CD8-positive, alpha-beta memory T cell (primary cell): ENCODE data around the gene PNCK. TPM values are rescaled to one million over a fixed set of nuclear protein-coding genes. Genes with fewer than 3 reads are reported as not detected.
A peak's percentile ranks its signal among the peaks of the same experiment; 100 is the strongest.
"Not testable (repeated sequence)": the region's sequence is repeated elsewhere in the genome, so short reads cannot be mapped to it uniquely, and the experiment has no call there.

Source experiments
- CTCF ChIA-PET: fragments of 350-600 bp; sonication (Branson Sonifier 250); formaldehyde crosslinking; loops from one replicate; lab custom pipeline; 2021; ENCODE audit warnings: antibody characterized with exemption; lab: Charles Lee
- POLR2A ChIA-PET: fragments of 350-600 bp; sonication (Branson Sonifier 250); formaldehyde crosslinking; loops from one replicate; lab custom pipeline; 2021; ENCODE audit warnings: antibody characterized with exemption; lab: Charles Lee
- DNase-seq, 5 donors: peaks; one replicate each; pipeline versions ENCODE4 v3.0.0 to v3.0.0-alpha.2; 2020 to 2022; ENCODE audit warnings: mixed read lengths in 1 of 5
- H3K27ac ChIP-seq: one replicate; pipeline ENCODE4 v1.7.0; 2013; ENCODE audit warnings: low read depth, mild to moderate bottlenecking, low read length, moderate library complexity
- H3K27me3 ChIP-seq: 2 replicates; pipeline ENCODE4 v1.7.0; 2013; ENCODE audit warnings: low read length, mild to moderate bottlenecking; ENCODE audit not compliant: insufficient read depth, poor library complexity, severe bottlenecking
- H3K36me3 ChIP-seq: 2 replicates; pipeline ENCODE4 v1.7.0; 2013; ENCODE audit warnings: mild to moderate bottlenecking, low read length, moderate library complexity; ENCODE audit not compliant: insufficient read depth
- H3K4me1 ChIP-seq: 2 replicates; pipeline ENCODE4 v1.7.0; 2013; ENCODE audit warnings: mild to moderate bottlenecking, low read length, moderate library complexity; ENCODE audit not compliant: insufficient read depth
- H3K4me3 ChIP-seq: 2 replicates; pipeline ENCODE4 v1.7.0; 2013; ENCODE audit warnings: mild to moderate bottlenecking, low read length
- H3K9me3 ChIP-seq: 2 replicates; pipeline ENCODE4 v1.7.0; 2013; ENCODE audit warnings: mild to moderate bottlenecking, low read length
- H3K27ac Mint-ChIP-seq, 8 donors: one replicate each; pipeline ENCODE4 v1.8.0; 2020 to 2021; ENCODE audit warnings: mixed read lengths in 8 of 8, mild to moderate bottlenecking in 6 of 8, inconsistent platforms in 3 of 8, moderate library complexity in 3 of 8
- H3K27me3 Mint-ChIP-seq, 2 donors: one replicate each; pipeline ENCODE4 v1.8.0; 2020 to 2021; ENCODE audit warnings: mixed read lengths in 2 of 2, mild to moderate bottlenecking in 1 of 2, moderate library complexity in 1 of 2
- H3K36me3 Mint-ChIP-seq, 3 donors: one replicate each; pipeline ENCODE4 v1.8.0; 2020 to 2021; ENCODE audit warnings: mixed read lengths in 3 of 3, inconsistent platforms in 1 of 3, mild to moderate bottlenecking in 1 of 3
- H3K4me1 Mint-ChIP-seq, 3 donors: one replicate each; pipeline ENCODE4 v1.8.0; 2020 to 2021; ENCODE audit warnings: mixed read lengths in 3 of 3, inconsistent platforms in 1 of 3, mild to moderate bottlenecking in 1 of 3
- H3K4me3 Mint-ChIP-seq, 7 donors: one replicate each; pipeline ENCODE4 v1.8.0; 2020 to 2021; ENCODE audit warnings: mixed read lengths in 7 of 7, mild to moderate bottlenecking in 6 of 7, moderate library complexity in 4 of 7, inconsistent platforms in 2 of 7
- H3K9me3 Mint-ChIP-seq, 5 donors: one replicate each; pipeline ENCODE4 v1.8.0; 2020 to 2022; ENCODE audit warnings: mixed read lengths in 5 of 5, mild to moderate bottlenecking in 3 of 5, moderate library complexity in 2 of 5, inconsistent platforms in 1 of 5
- polyA plus RNA-seq: library from polyadenylated mRNA; unstranded; fragments of 300-500 nt; fragmentation: Illumina TruSeq; gene quantifications from one replicate; pipeline ENCODE4 v1.2.3, GENCODE V29; 2021
- total RNA-seq, 2 experiments: library from RNA; stranded (reverse); gene quantifications; one replicate each; pipeline ENCODE4 v1.2.3, GENCODE V29; 2021

The PNCK gene
- total and polyA plus RNA-seq, 3 experiments from 2014 or later, result not detected

GRCh38 chrX:153686711-153687110, 13.1 kb upstream of the PNCK start:
- H3K4me1 ChIP-seq, result no peaks in the 10 kb centered on the region

GRCh38 chrX:153685751-153686696, 12.4 kb upstream of the PNCK start:
- DNase-seq, result no peak
- ChIA-PET POLR2A (no interaction called here), CTCF (interaction anchor here (1.4 to 1.6 kb wide), 2 partner anchors 18 to 239 kb away, joined by 3 to 5 read pairs; no protein-coding TSS in a partner anchor)
- H3K9me3 Mint-ChIP-seq, result no peaks in the 10 kb centered on the region
- peak overlapping the region; percentile 54 for H3K27ac ChIP-seq
- no peaks in the 10 kb centered on the region for H3K36me3 Mint-ChIP-seq
- H3K4me3 ChIP-seq, result no peak overlapping the region
- H3K36me3 ChIP-seq, result no peaks in the 10 kb centered on the region
- H3K4me3 Mint-ChIP-seq, result peak overlapping the region in 5 of 7 donors; percentile 26 to 59 (median 40)
- H3K27ac Mint-ChIP-seq, result no peak overlapping the region
- no peaks in the 10 kb centered on the region for H3K4me1 Mint-ChIP-seq
- no peaks in the 10 kb centered on the region for H3K4me1 ChIP-seq
- H3K27me3 Mint-ChIP-seq, result peaks cover 5 to 10% of the 10 kb centered on the region in 2 donors
- H3K27me3 ChIP-seq, result no peaks in the 10 kb centered on the region
- H3K9me3 ChIP-seq, result no peaks in the 10 kb centered on the region

More at GRCh38 chrX:153686711-153687110, 13.1 kb upstream of the PNCK start:
- no peaks in the 10 kb centered on the region for H3K9me3 Mint-ChIP-seq
- H3K27ac Mint-ChIP-seq, result no peak overlapping the region
- H3K27me3 ChIP-seq, result no peaks in the 10 kb centered on the region
- ChIA-PET POLR2A (no interaction called here), CTCF (interaction anchor here (1.1 to 1.6 kb wide), 3 partner anchors 18 to 239 kb away, joined by 3 to 5 read pairs (median 4); no protein-coding TSS in a partner anchor)
- H3K27me3 Mint-ChIP-seq, result peaks cover 5 to 10% of the 10 kb centered on the region in 2 donors
- H3K4me3 ChIP-seq, result no peak overlapping the region
- no peaks in the 10 kb centered on the region for H3K36me3 ChIP-seq
- H3K36me3 Mint-ChIP-seq, result no peaks in the 10 kb centered on the region
- no peak for DNase-seq
- no peaks in the 10 kb centered on the region for H3K9me3 ChIP-seq
- H3K27ac ChIP-seq, result peak overlapping the region; percentile 54
- H3K4me3 Mint-ChIP-seq, result peak overlapping the region in 5 of 7 donors; percentile 26 to 59 (median 40)
- H3K4me1 Mint-ChIP-seq, result no peaks in the 10 kb centered on the region

GRCh38 chrX:153685156-153685536, 11.5 kb upstream of the PNCK start:
- Histone ChIP-seq H3K27me3 (no peaks in the 10 kb centered on the region), H3K9me3 (no peaks in the 10 kb centered on the region), H3K4me3 (no peak overlapping the region), H3K4me1 (no peaks in the 10 kb centered on the region), H3K36me3 (no peaks in the 10 kb centered on the region), H3K27ac (peak overlapping the region; percentile 54)
- ChIA-PET CTCF (no interaction called here), POLR2A (no interaction called here)
- H3K9me3 Mint-ChIP-seq, result no peaks in the 10 kb centered on the region
- no peaks in the 10 kb centered on the region for H3K36me3 Mint-ChIP-seq
- peaks cover 6 to 13% of the 10 kb centered on the region in 2 donors for H3K27me3 Mint-ChIP-seq
- H3K27ac Mint-ChIP-seq, result no peak overlapping the region
- DNase-seq, result no peak
- no peaks in the 10 kb centered on the region for H3K4me1 Mint-ChIP-seq
- no peak overlapping the region for H3K4me3 Mint-ChIP-seq

GRCh38 chrX:153684467-153685155, 11.0 kb upstream of the PNCK start:
- CTCF ChIA-PET, result no interaction called here
- H3K36me3 Mint-ChIP-seq, result no peaks in the 10 kb centered on the region
- no peaks in the 10 kb centered on the region for H3K27me3 ChIP-seq
- no peaks in the 10 kb centered on the region for H3K4me1 ChIP-seq
- H3K9me3 Mint-ChIP-seq, result no peaks in the 10 kb centered on the region
- H3K4me3 Mint-ChIP-seq, result no peak overlapping the region
- H3K27ac Mint-ChIP-seq, result no peak overlapping the region
- no peak overlapping the region for H3K4me3 ChIP-seq
- no peaks in the 10 kb centered on the region for H3K4me1 Mint-ChIP-seq
- POLR2A ChIA-PET, result no interaction called here
- peaks cover 9 to 17% of the 10 kb centered on the region in 2 donors for H3K27me3 Mint-ChIP-seq
- no peak for DNase-seq
- H3K9me3 ChIP-seq, result no peaks in the 10 kb centered on the region
- H3K36me3 ChIP-seq, result no peaks in the 10 kb centered on the region
- no peak overlapping the region for H3K27ac ChIP-seq

GRCh38 chrX:153683486-153683885, 9.9 kb upstream of the PNCK start:
- H3K4me3 ChIP-seq, DNase-seq, H3K9me3 Mint-ChIP-seq, POLR2A ChIA-PET, H3K27ac Mint-ChIP-seq, H3K36me3 ChIP-seq, H3K4me1 ChIP-seq, H3K36me3 Mint-ChIP-seq, H3K9me3 ChIP-seq, H3K27ac ChIP-seq, CTCF ChIA-PET, H3K27me3 ChIP-seq, H3K4me1 Mint-ChIP-seq: not testable (repeated sequence)
- Mint-ChIP-seq H3K27me3 (peaks cover 9 to 17% of the 10 kb centered on the region in 2 donors), H3K4me3 (peak overlapping the region in 1 of 7 donors; percentile 6)

GRCh38 chrX:153681175-153681574, 7.6 kb upstream of the PNCK start:
- Mint-ChIP-seq H3K36me3 (no peaks in the 10 kb centered on the region), H3K9me3 (no peaks in the 10 kb centered on the region), H3K4me1 (no peaks in the 10 kb centered on the region), H3K27ac (no peak overlapping the region), H3K27me3 (peaks cover 4 to 17% of the 10 kb centered on the region in 2 donors), H3K4me3 (no peak overlapping the region)
- CTCF ChIA-PET, result no interaction called here
- Histone ChIP-seq H3K9me3 (no peaks in the 10 kb centered on the region), H3K36me3 (no peaks in the 10 kb centered on the region), H3K4me3 (no peak overlapping the region), H3K4me1 (no peaks in the 10 kb centered on the region), H3K27ac (no peak overlapping the region), H3K27me3 (no peaks in the 10 kb centered on the region)
- POLR2A ChIA-PET, result no interaction called here
- DNase-seq, result no peak

GRCh38 chrX:153674219-153674851, 722 bp upstream of the PNCK start:
- H3K27me3 ChIP-seq, result no peaks in the 10 kb centered on the region
- no peak overlapping the region for H3K4me3 ChIP-seq
- H3K9me3 Mint-ChIP-seq, result no peaks in the 10 kb centered on the region
- peak overlapping the region in 1 of 8 donors; percentile 70 for H3K27ac Mint-ChIP-seq
- no peak for DNase-seq
- no peaks in the 10 kb centered on the region for H3K36me3 ChIP-seq
- ChIA-PET POLR2A (no interaction called here), CTCF (interaction anchor here (1.8 kb wide), 1 partner anchor 135 kb away, joined by 4 read pairs; no protein-coding TSS in a partner anchor)
- no peaks in the 10 kb centered on the region for H3K9me3 ChIP-seq
- peaks cover 17 to 22% of the 10 kb centered on the region in 2 donors for H3K27me3 Mint-ChIP-seq
- peak overlapping the region; percentile 59 for H3K27ac ChIP-seq
- no peaks in the 10 kb centered on the region for H3K4me1 ChIP-seq
- H3K4me1 Mint-ChIP-seq, result peaks cover 0 to 7% (median 2%) of the 10 kb centered on the region in 3 donors
- peak overlapping the region in 4 of 7 donors; percentile 20 to 54 (median 43) for H3K4me3 Mint-ChIP-seq
- H3K36me3 Mint-ChIP-seq, result no peaks in the 10 kb centered on the region
